Fibroblast of skin of left biceps (primary cell): Measurements from ENCODE around the gene FIGNL1.
"Not testable (repeated sequence)": the region's sequence is repeated elsewhere in the genome, so short reads cannot be mapped to it uniquely, and the experiment has no call there.

Experiments
- DNase-seq, 2 experiments: peaks; one replicate each; pipeline ENCODE4 v3.0.0-alpha.2; 2013; ENCODE audit warnings: low read depth in 2 of 2

The FIGNL1 gene

GRCh38 chr7:50472427-50472826, 22.3 kb upstream of the FIGNL1 start:
- DNase-seq: no peak

- no peak for DNase-seq
Observed at GRCh38 chr7:50471970-50472369, 21.8 kb upstream of the FIGNL1 start.

- DNase-seq: no peak
Observed at GRCh38 chr7:50470250-50471163, 20.4 kb upstream of the FIGNL1 start.

GRCh38 chr7:50469181-50469580, 19.0 kb upstream of the FIGNL1 start:
- no peak for DNase-seq

GRCh38 chr7:50467817-50468610, 17.9 kb upstream of the FIGNL1 start:
- peak in 1 of 2 experiments; percentile 6 for DNase-seq

GRCh38 chr7:50466815-50467585, 16.9 kb upstream of the FIGNL1 start:
- DNase-seq: no peak

- DNase-seq: no peak
Observed at GRCh38 chr7:50463035-50463434, 12.9 kb upstream of the FIGNL1 start.

GRCh38 chr7:50462361-50462760, 12.2 kb upstream of the FIGNL1 start:
- no peak for DNase-seq

GRCh38 chr7:50461695-50462094, 11.5 kb upstream of the FIGNL1 start:
- no peak for DNase-seq

GRCh38 chr7:50459183-50459582, 9.0 kb upstream of the FIGNL1 start:
- DNase-seq: not testable (repeated sequence)

- not testable (repeated sequence) for DNase-seq
Observed at GRCh38 chr7:50458651-50459050, 8.5 kb upstream of the FIGNL1 start.

- DNase-seq: no peak
Observed at GRCh38 chr7:50456371-50457123, 6.4 kb upstream of the FIGNL1 start.

GRCh38 chr7:50455658-50456057, 5.5 kb upstream of the FIGNL1 start:
- no peak for DNase-seq

- no peak for DNase-seq
Observed at GRCh38 chr7:50454968-50455367, 4.8 kb upstream of the FIGNL1 start.

- DNase-seq: no peak
Observed at GRCh38 chr7:50450590-50451032, 461 bp upstream of the FIGNL1 start.

- no peak for DNase-seq
Observed at GRCh38 chr7:50449501-50449880, 659 bp downstream of the FIGNL1 start.

GRCh38 chr7:50448823-50449222, 1.3 kb downstream of the FIGNL1 start:
- no peak for DNase-seq

GRCh38 chr7:50446542-50446960, 3.6 kb downstream of the FIGNL1 start:
- DNase-seq: peak in 1 of 2 experiments; percentile 15

- peak in 1 of 2 experiments; percentile 23 for DNase-seq
Observed at GRCh38 chr7:50436133-50436806, 13.9 kb downstream of the FIGNL1 start.

GRCh38 chr7:50431722-50432305, 18.3 kb downstream of the FIGNL1 start:
- DNase-seq: peak in 1 of 2 experiments; percentile 17
